ENCODE results near the gene SEPTIN5. TPM values are rescaled to one million over a fixed set of nuclear protein-coding genes. Genes with fewer than 3 reads are reported as not detected.
"Not testable (repeated sequence)": the region's sequence is repeated elsewhere in the genome, so short reads cannot be mapped to it uniquely, and the experiment has no call there.

Gene SEPTIN5
- total and polyA plus RNA-seq, 2 experiments from 2014 or later = 4.3 to 17.2 TPM

DNA sequence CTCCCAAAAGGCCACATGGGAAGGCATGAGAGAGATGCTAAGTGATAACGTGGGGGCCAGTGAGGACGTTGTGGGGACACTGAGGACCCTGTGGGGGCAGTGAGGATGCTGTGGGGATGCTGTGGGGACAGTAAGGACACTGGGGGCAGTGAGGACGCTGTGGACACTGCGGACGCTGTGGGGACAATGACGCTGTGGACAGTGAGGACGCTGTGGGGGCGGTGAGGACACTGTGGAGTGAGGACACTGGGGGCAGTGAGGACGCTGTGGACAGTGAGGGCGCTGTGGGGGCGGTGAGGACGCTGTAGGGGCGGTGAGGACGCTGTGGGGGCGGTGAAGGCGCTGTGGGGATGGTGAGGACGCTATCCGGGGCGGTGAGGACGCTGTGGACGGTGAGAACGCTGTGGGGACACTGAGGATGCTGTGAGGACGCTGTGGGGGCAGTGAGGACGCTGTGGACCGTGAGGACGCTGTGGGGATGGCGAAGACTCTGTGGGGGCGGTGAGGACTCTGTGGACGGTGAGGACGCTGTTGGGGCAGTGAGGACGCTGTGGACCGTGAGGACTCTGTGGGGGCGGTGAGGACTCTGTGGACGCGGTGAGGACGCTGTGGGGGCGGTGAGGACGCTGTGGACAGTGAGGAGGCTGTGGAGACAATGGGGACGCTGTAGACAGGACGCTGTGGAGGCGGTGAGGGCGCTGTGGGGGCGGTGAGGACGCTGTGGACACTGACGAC lies 10.8 kb downstream of the SEPTIN5 start (continued):
- TF ChIP-seq, protein P1, sequence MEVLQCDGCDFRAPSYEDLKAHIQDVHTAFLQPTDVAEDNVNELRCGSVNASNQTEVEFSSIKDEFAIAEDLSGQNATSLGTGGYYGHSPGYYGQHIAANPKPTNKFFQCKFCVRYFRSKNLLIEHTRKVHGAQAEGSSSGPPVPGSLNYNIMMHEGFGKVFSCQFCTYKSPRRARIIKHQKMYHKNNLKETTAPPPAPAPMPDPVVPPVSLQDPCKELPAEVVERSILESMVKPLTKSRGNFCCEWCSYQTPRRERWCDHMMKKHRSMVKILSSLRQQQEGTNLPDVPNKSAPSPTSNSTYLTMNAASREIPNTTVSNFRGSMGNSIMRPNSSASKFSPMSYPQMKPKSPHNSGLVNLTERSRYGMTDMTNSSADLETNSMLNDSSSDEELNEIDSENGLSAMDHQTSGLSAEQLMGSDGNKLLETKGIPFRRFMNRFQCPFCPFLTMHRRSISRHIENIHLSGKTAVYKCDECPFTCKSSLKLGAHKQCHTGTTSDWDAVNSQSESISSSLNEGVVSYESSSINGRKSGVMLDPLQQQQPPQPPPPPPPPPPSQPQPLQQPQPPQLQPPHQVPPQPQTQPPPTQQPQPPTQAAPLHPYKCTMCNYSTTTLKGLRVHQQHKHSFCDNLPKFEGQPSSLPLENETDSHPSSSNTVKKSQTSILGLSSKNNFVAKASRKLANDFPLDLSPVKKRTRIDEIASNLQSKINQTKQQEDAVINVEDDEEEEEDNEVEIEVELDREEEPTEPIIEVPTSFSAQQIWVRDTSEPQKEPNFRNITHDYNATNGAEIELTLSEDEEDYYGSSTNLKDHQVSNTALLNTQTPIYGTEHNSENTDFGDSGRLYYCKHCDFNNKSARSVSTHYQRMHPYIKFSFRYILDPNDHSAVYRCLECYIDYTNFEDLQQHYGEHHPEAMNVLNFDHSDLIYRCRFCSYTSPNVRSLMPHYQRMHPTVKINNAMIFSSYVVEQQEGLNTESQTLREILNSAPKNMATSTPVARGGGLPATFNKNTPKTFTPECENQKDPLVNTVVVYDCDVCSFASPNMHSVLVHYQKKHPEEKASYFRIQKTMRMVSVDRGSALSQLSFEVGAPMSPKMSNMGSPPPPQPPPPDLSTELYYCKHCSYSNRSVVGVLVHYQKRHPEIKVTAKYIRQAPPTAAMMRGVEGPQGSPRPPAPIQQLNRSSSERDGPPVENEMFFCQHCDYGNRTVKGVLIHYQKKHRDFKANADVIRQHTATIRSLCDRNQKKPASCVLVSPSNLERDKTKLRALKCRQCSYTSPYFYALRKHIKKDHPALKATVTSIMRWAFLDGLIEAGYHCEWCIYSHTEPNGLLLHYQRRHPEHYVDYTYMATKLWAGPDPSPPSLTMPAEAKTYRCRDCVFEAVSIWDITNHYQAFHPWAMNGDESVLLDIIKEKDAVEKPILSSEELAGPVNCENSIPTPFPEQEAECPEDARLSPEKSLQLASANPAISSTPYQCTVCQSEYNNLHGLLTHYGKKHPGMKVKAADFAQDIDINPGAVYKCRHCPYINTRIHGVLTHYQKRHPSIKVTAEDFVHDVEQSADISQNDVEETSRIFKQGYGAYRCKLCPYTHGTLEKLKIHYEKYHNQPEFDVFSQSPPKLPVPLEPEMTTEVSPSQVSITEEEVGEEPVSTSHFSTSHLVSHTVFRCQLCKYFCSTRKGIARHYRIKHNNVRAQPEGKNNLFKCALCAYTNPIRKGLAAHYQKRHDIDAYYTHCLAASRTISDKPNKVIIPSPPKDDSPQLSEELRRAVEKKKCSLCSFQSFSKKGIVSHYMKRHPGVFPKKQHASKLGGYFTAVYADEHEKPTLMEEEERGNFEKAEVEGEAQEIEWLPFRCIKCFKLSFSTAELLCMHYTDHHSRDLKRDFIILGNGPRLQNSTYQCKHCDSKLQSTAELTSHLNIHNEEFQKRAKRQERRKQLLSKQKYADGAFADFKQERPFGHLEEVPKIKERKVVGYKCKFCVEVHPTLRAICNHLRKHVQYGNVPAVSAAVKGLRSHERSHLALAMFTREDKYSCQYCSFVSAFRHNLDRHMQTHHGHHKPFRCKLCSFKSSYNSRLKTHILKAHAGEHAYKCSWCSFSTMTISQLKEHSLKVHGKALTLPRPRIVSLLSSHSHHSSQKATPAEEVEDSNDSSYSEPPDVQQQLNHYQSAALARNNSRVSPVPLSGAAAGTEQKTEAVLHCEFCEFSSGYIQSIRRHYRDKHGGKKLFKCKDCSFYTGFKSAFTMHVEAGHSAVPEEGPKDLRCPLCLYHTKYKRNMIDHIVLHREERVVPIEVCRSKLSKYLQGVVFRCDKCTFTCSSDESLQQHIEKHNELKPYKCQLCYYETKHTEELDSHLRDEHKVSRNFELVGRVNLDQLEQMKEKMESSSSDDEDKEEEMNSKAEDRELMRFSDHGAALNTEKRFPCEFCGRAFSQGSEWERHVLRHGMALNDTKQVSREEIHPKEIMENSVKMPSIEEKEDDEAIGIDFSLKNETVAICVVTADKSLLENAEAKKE (CRISPR knock-in tag; IDR thresholded peaks at IDR 0.05) = no peak

- H3K4me1 ChIP-seq (ENCODE audit: insufficient read depth); H3K27ac Mint-ChIP-seq; H4K20me1 ChIP-seq (replicated peaks; ENCODE audit: insufficient read depth); H3K4me3 ChIP-seq; H3K27ac ChIP-seq (ENCODE audit: low read depth); H2AFZ ChIP-seq; H3K79me2 ChIP-seq (replicated peaks; ENCODE audit: insufficient read depth); DNase-seq (ENCODE audit: low spot score); H3K36me3 ChIP-seq (ENCODE audit: insufficient read depth); H3K9me2 ChIP-seq (ENCODE audit: insufficient read depth); H3K36me3 Mint-ChIP-seq (ENCODE audit: low read depth); H3K4me3 Mint-ChIP-seq; H3K4me2 ChIP-seq; H3F3A ChIP-seq (replicated peaks; ENCODE audit: low read depth); ATAC-seq: not testable (repeated sequence)
- Mint-ChIP-seq H3K4me1 (peaks cover 22% of the 10 kb centered on the region), H3K27me3 (ENCODE audit: insufficient read depth, low read depth, poor library complexity) (peaks cover 87% of the 10 kb centered on the region), H3K9me3 (peaks cover 12% of the 10 kb centered on the region)
- peaks cover 62% of the 10 kb centered on the region for H3K27me3 ChIP-seq (ENCODE audit: insufficient read depth)
These were observed 11.9 kb downstream of the SEPTIN5 start for GRCh38 chr22:19726064-19726788.
